Naive thymus-derived CD4-positive, alpha-beta T cell (primary cell): ENCODE results near the gene ARL4C. TPM values are rescaled to one million over a fixed set of nuclear protein-coding genes. Genes with fewer than 3 reads are reported as not detected.

ENCODE experiments used
- ATAC-seq: fragments of 150-1000 bp; cut with Tn5 transposase; 2 replicates; pipeline ENCODE4 v1.10.0; 2021; ENCODE audit warnings: mild to moderate bottlenecking, moderate library complexity
- CTCF ChIA-PET: fragments of 350-600 bp; sonication (Branson Sonifier 250); formaldehyde crosslinking; loops from one replicate; lab custom pipeline; 2021; ENCODE audit warnings: antibody characterized with exemption; lab: Charles Lee
- POLR2A ChIA-PET: fragments of 350-600 bp; sonication (Branson Sonifier 250); formaldehyde crosslinking; loops from one replicate; lab custom pipeline; 2021; ENCODE audit warnings: antibody characterized with exemption, inconsistent platforms; lab: Charles Lee
- DNase-seq, 9 donors: peaks; one replicate each; pipeline versions ENCODE4 v3.0.0 to v3.0.0-alpha.2; 2020 to 2022; ENCODE audit warnings: mixed read lengths in 1 of 9
- H3K27ac ChIP-seq: one replicate; pipeline ENCODE4 v1.7.0; 2013; ENCODE audit warnings: mild to moderate bottlenecking, low read depth, low read length, moderate library complexity
- H3K27me3 ChIP-seq, 2 donors: one replicate each; pipeline ENCODE4 v1.7.0; 2013; ENCODE audit warnings: low read length in 2 of 2, mild to moderate bottlenecking in 2 of 2, moderate library complexity in 2 of 2; ENCODE audit not compliant: control insufficient read depth in 2 of 2, insufficient read depth in 2 of 2
- H3K36me3 ChIP-seq, 3 experiments: 1 replicate in 2 of 3; 2 replicates in 1 of 3; pipeline ENCODE4 v1.7.0; 2013; ENCODE audit warnings: low read length in 3 of 3, mild to moderate bottlenecking in 3 of 3, moderate library complexity in 1 of 3; ENCODE audit not compliant: insufficient read depth in 3 of 3, control insufficient read depth in 2 of 3
- H3K4me1 ChIP-seq, 2 donors: one replicate each; pipeline ENCODE4 v1.7.0; 2013; ENCODE audit warnings: low read length in 2 of 2, mild to moderate bottlenecking in 2 of 2, moderate library complexity in 1 of 2; ENCODE audit not compliant: control insufficient read depth in 2 of 2, insufficient read depth in 2 of 2
- H3K4me3 ChIP-seq: 2 replicates; pipeline ENCODE4 v1.7.0; 2013; ENCODE audit warnings: mild to moderate bottlenecking, low read length
- H3K9me3 ChIP-seq, 3 experiments: 1 replicate in 2 of 3; 2 replicates in 1 of 3; pipeline ENCODE4 v1.7.0; 2013; ENCODE audit warnings: low read length in 3 of 3; ENCODE audit not compliant: control insufficient read depth in 2 of 3
- H3K27ac Mint-ChIP-seq, 9 donors: one replicate each; pipeline ENCODE4 v1.8.0; 2020 to 2022; ENCODE audit warnings: mixed read lengths in 9 of 9, mild to moderate bottlenecking in 8 of 9, moderate library complexity in 5 of 9, inconsistent platforms in 2 of 9
- H3K27me3 Mint-ChIP-seq, 5 donors: one replicate each; pipeline ENCODE4 v1.8.0; 2021 to 2022; ENCODE audit warnings: mixed read lengths in 5 of 5, mild to moderate bottlenecking in 1 of 5
- H3K36me3 Mint-ChIP-seq, 5 donors: one replicate each; pipeline ENCODE4 v1.8.0; 2020 to 2022; ENCODE audit warnings: mixed read lengths in 5 of 5, mild to moderate bottlenecking in 3 of 5, inconsistent platforms in 1 of 5
- H3K4me1 Mint-ChIP-seq, 7 donors: one replicate each; pipeline ENCODE4 v1.8.0; 2020 to 2022; ENCODE audit warnings: mixed read lengths in 7 of 7, mild to moderate bottlenecking in 3 of 7, inconsistent platforms in 1 of 7
- H3K4me3 Mint-ChIP-seq, 10 donors: one replicate each; pipeline ENCODE4 v1.8.0; 2020 to 2022; ENCODE audit warnings: mild to moderate bottlenecking in 10 of 10, mixed read lengths in 10 of 10, moderate library complexity in 6 of 10, inconsistent platforms in 2 of 10
- H3K9me3 Mint-ChIP-seq, 11 donors: one replicate each; pipeline ENCODE4 v1.8.0; 2020 to 2022; ENCODE audit warnings: mixed read lengths in 11 of 11, mild to moderate bottlenecking in 4 of 11, inconsistent platforms in 1 of 11, moderate library complexity in 1 of 11
- intact Hi-C, 2 donors: fragments of 100-400 bp; cut with micrococcal nuclease; formaldehyde crosslinking; loops; one replicate each; pipeline ENCODE4 v1.15.1; 2023
- polyA plus RNA-seq, 2 donors: library from polyadenylated mRNA; unstranded; fragments of 300-500 nt; fragmentation: Illumina TruSeq; gene quantifications; one replicate each; pipeline ENCODE4 v1.2.3, GENCODE V29; 2021
- total RNA-seq, 6 experiments: library from RNA in 5 of 6; stranded (reverse) in 5 of 6; gene quantifications; 1 replicate in 5 of 6; 2 replicates in 1 of 6; pipeline ENCODE4 v1.2.3 and lab custom pipeline; 2021 to 2026

Gene ARL4C
- total and polyA plus RNA-seq, 7 experiments from 2014 or later: 90.6 to 329 (median 202) TPM

GRCh38 chr2:234502285-234502918 is 5.5 kb upstream of the ARL4C start:
- H3K4me1 ChIP-seq: peaks cover 24 to 30% of the 10 kb centered on the region in 2 donors
- no peaks in the 10 kb centered on the region for H3K36me3 ChIP-seq
- no peak for ATAC-seq
- no peak overlapping the region for H3K27ac ChIP-seq
- H3K27ac Mint-ChIP-seq: no peak overlapping the region
- ChIA-PET CTCF (interaction anchor here (0.6 to 4.8 kb wide), 12 partner anchors 213 to 792 kb away, joined by 3 to 63 read pairs (median 4); no protein-coding TSS in a partner anchor), POLR2A (interaction anchor here (0.6 to 1.0 kb wide), 2 partner anchors 232 to 356 kb away, joined by 3 read pairs; no protein-coding TSS in a partner anchor)
- no peak overlapping the region for H3K4me3 Mint-ChIP-seq
- peaks cover 15 to 32% (median 31%) of the 10 kb centered on the region in 7 donors for H3K4me1 Mint-ChIP-seq
- no peak overlapping the region for H3K4me3 ChIP-seq
- no peaks in the 10 kb centered on the region for H3K27me3 ChIP-seq
- intact Hi-C loops: loop anchor here in 1 of 2 donors (5.0 kb wide), 1 partner anchor 645 kb away; no protein-coding TSS in a partner anchor
- H3K36me3 Mint-ChIP-seq: peaks cover 0 to 4% (median 0%) of the 10 kb centered on the region in 5 donors
- H3K9me3 Mint-ChIP-seq: no peaks in the 10 kb centered on the region
- H3K9me3 ChIP-seq: no peaks in the 10 kb centered on the region
- peaks cover 0 to 49% (median 0%) of the 10 kb centered on the region in 5 donors for H3K27me3 Mint-ChIP-seq
- DNase-seq: no peak

GRCh38 chr2:234500394-234501006 is 3.6 kb upstream of the ARL4C start:
- H3K27me3 Mint-ChIP-seq: peaks cover 0 to 34% (median 0%) of the 10 kb centered on the region in 5 donors
- Histone ChIP-seq H3K36me3 (peaks cover 0 to 9% (median 7%) of the 10 kb centered on the region in 3 experiments), H3K27ac (peak overlapping the region; percentile 91), H3K4me1 (peaks cover 24 to 30% of the 10 kb centered on the region in 2 donors), H3K27me3 (no peaks in the 10 kb centered on the region), H3K9me3 (no peaks in the 10 kb centered on the region), H3K4me3 (peak overlapping the region; percentile 32)
- peak overlapping the region; percentile 44 to 91 (median 73) for H3K4me3 Mint-ChIP-seq
- ChIA-PET CTCF (interaction anchor here (0.6 to 4.8 kb wide), 16 partner anchors 9 to 1895 kb away, joined by 3 to 63 read pairs (median 4); partner anchors contain the start of gene UGT1A5), POLR2A (interaction anchor here (0.6 to 1.6 kb wide), 7 partner anchors 25 to 510 kb away, joined by 3 to 8 read pairs (median 4); no protein-coding TSS in a partner anchor)
- peaks cover 8 to 12% (median 8%) of the 10 kb centered on the region in 5 donors for H3K36me3 Mint-ChIP-seq
- H3K27ac Mint-ChIP-seq: peak overlapping the region; percentile 56 to 98 (median 92)
- DNase-seq: peak; percentile 39 to 83 (median 77)
- peaks cover 17 to 34% (median 31%) of the 10 kb centered on the region in 7 donors for H3K4me1 Mint-ChIP-seq
- intact Hi-C loops: loop anchor here (1.0 to 5.0 kb wide), 8 partner anchors 44 to 643 kb away; no protein-coding TSS in a partner anchor
- peaks cover 0 to 8% (median 0%) of the 10 kb centered on the region in 11 donors for H3K9me3 Mint-ChIP-seq
- peak; percentile 68 for ATAC-seq

- DNase-seq: peak in 7 of 9 donors; percentile 31 to 50 (median 41)
- POLR2A ChIA-PET: interaction anchor here (0.6 to 7.9 kb wide), 23 partner anchors 10 to 510 kb away, joined by 3 to 338 read pairs (median 4); no protein-coding TSS in a partner anchor
Observed at GRCh38 chr2:234497594-234498235, 834 bp upstream of the ARL4C start.

DNA sequence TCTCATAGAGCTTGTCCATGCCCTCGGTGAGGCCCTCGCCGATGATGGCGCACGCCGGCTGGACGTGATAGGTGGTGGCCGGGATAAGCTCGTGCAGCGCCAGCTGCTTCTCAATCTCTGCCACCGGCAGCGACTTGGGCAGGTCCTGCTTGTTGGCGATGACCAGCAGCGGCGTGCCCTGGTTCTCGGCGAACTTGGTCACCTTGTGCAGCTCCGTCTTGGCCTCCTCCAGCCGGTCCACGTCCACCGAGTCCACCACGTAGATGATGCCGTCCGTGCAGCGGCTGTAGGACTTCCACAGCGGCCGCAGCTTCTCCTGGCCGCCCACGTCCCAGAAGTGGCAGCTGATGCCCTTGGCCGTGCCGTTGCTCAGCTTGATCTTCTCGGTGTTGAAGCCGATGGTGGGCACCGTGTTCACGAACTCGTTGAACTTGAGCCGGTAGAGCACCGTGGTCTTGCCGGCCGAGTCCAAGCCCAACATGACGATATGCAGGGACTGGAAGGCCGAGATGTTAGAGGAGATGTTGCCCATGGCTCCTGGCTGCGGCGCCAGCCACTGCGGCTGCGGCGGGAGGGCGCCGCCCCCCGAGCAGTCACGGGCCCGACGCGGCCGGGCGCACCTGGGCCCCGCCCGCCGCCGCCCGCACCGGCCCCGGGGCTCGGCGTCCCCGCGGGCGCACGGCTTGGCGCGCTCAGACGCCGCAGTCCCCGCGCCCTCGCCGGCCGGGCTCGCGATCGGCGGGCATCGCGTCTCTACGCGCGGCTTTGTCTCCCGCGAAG is 636 bp downstream of the ARL4C start:
- ATAC-seq (peak; percentile 50), DNase-seq (peak in 7 of 9 donors; percentile 31 to 65 (median 55))
- ChIA-PET POLR2A (interaction anchor here (0.6 to 7.9 kb wide), 20 partner anchors 9 to 361 kb away, joined by 3 to 338 read pairs (median 5); no protein-coding TSS in a partner anchor), CTCF (interaction anchor here (0.8 to 4.3 kb wide), 15 partner anchors 32 to 360 kb away, joined by 3 to 32 read pairs (median 4); no protein-coding TSS in a partner anchor)
- Mint-ChIP-seq H3K4me1 (peaks cover 19 to 47% (median 41%) of the 10 kb centered on the region in 7 donors), H3K36me3 (peaks cover 13 to 52% (median 34%) of the 10 kb centered on the region in 5 donors), H3K27ac (peak overlapping the region; percentile 91 to 100 (median 98)), H3K27me3 (peaks cover 0 to 8% (median 0%) of the 10 kb centered on the region in 5 donors), H3K9me3 (peaks cover 0 to 16% (median 0%) of the 10 kb centered on the region in 11 donors), H3K4me3 (peak overlapping the region; percentile 96 to 100 (median 98))
- peaks cover 0 to 17% (median 7%) of the 10 kb centered on the region in 3 experiments for H3K36me3 ChIP-seq
- peaks cover 30 to 37% of the 10 kb centered on the region in 2 donors for H3K4me1 ChIP-seq
- no peaks in the 10 kb centered on the region for H3K27me3 ChIP-seq
- H3K9me3 ChIP-seq: no peaks in the 10 kb centered on the region
- intact Hi-C loops: loop anchor here (2.0 to 10.0 kb wide), 5 partner anchors 127 to 1081 kb away; no protein-coding TSS in a partner anchor
- peak overlapping the region; percentile 95 for H3K4me3 ChIP-seq
- H3K27ac ChIP-seq: peak overlapping the region; percentile 94

More at GRCh38 chr2:234497594-234498235, 834 bp upstream of the ARL4C start:
- Histone ChIP-seq H3K9me3 (no peaks in the 10 kb centered on the region), H3K36me3 (peaks cover 0 to 17% (median 7%) of the 10 kb centered on the region in 3 experiments), H3K27me3 (no peaks in the 10 kb centered on the region), H3K27ac (peak overlapping the region; percentile 91), H3K4me1 (peaks cover 25 to 30% of the 10 kb centered on the region in 2 donors), H3K4me3 (no peak overlapping the region)
- peaks cover 12 to 40% (median 29%) of the 10 kb centered on the region in 5 donors for H3K36me3 Mint-ChIP-seq
- peak overlapping the region; percentile 68 to 100 (median 84) for H3K4me3 Mint-ChIP-seq
- H3K27me3 Mint-ChIP-seq: peaks cover 0 to 15% (median 0%) of the 10 kb centered on the region in 5 donors
- CTCF ChIA-PET: interaction anchor here (0.5 to 4.3 kb wide), 13 partner anchors 45 to 522 kb away, joined by 3 to 32 read pairs (median 4); no protein-coding TSS in a partner anchor
- H3K27ac Mint-ChIP-seq: peak overlapping the region; percentile 84 to 98 (median 92)
- peaks cover 0 to 16% (median 0%) of the 10 kb centered on the region in 11 donors for H3K9me3 Mint-ChIP-seq
- ATAC-seq: no peak
- H3K4me1 Mint-ChIP-seq: peaks cover 17 to 36% (median 32%) of the 10 kb centered on the region in 7 donors
- intact Hi-C loops: loop anchor here (1.0 to 10.0 kb wide), 7 partner anchors 8 to 1083 kb away; no protein-coding TSS in a partner anchor

GRCh38 chr2:234495251-234496054 is 1.4 kb downstream of the ARL4C start:
- H3K4me1 Mint-ChIP-seq: peaks cover 21 to 50% (median 43%) of the 10 kb centered on the region in 7 donors

More at GRCh38 chr2:234495251-234496054, 1.4 kb downstream of the ARL4C start:
- peak overlapping the region; percentile 95 for H3K4me3 ChIP-seq
- no peaks in the 10 kb centered on the region for H3K9me3 ChIP-seq
- peaks cover 0 to 5% (median 0%) of the 10 kb centered on the region in 5 donors for H3K27me3 Mint-ChIP-seq
- CTCF ChIA-PET: interaction anchor here (0.8 to 4.3 kb wide), 14 partner anchors 31 to 360 kb away, joined by 3 to 32 read pairs (median 4); no protein-coding TSS in a partner anchor
- POLR2A ChIA-PET: interaction anchor here (0.6 to 7.9 kb wide), 19 partner anchors 8 to 360 kb away, joined by 3 to 338 read pairs (median 5); no protein-coding TSS in a partner anchor
- ATAC-seq (no peak), DNase-seq (peak in 6 of 9 donors; percentile 20 to 44 (median 34))
- H3K36me3 ChIP-seq: peaks cover 0 to 17% (median 7%) of the 10 kb centered on the region in 3 experiments
- H3K9me3 Mint-ChIP-seq: peaks cover 0 to 16% (median 0%) of the 10 kb centered on the region in 11 donors
- intact Hi-C loops: loop anchor here (2.0 to 10.0 kb wide), 5 partner anchors 127 to 1081 kb away; no protein-coding TSS in a partner anchor
- no peaks in the 10 kb centered on the region for H3K27me3 ChIP-seq
- peaks cover 13 to 58% (median 34%) of the 10 kb centered on the region in 5 donors for H3K36me3 Mint-ChIP-seq
- peaks cover 34 to 45% of the 10 kb centered on the region in 2 donors for H3K4me1 ChIP-seq
- peak overlapping the region; percentile 96 to 100 (median 98) for H3K4me3 Mint-ChIP-seq
- peak overlapping the region; percentile 94 for H3K27ac ChIP-seq
- peak overlapping the region; percentile 91 to 100 (median 98) for H3K27ac Mint-ChIP-seq
